Measurements from ENCODE around the gene MBD3L2B. TPM values are rescaled to one million over a fixed set of nuclear protein-coding genes. Genes with fewer than 3 reads are reported as not detected.
"Not testable (repeated sequence)": the region's sequence is repeated elsewhere in the genome, so short reads cannot be mapped to it uniquely, and the experiment has no call there.

The MBD3L2B gene
- total RNA-seq, 2 donors from 2014 or later = not detected

GRCh38 chr19:7054635-7055368 is 33.6 kb upstream of the MBD3L2B start:
- H3K27me3 Mint-ChIP-seq (ENCODE audit: insufficient read depth); H3K9me3 Mint-ChIP-seq; H3K27ac ChIP-seq (ENCODE audit: low read depth, low read length); DNase-seq; H3K4me3 ChIP-seq (ENCODE audit: low read length); H3K27ac Mint-ChIP-seq; H3K4me1 ChIP-seq (ENCODE audit: control insufficient read depth, insufficient read depth, low read length); H3K36me3 Mint-ChIP-seq (ENCODE audit: low read depth); H3K9me3 ChIP-seq (ENCODE audit: control insufficient read depth, low read length); H3K4me1 Mint-ChIP-seq; H3K4me3 Mint-ChIP-seq; H3K27me3 ChIP-seq (ENCODE audit: control insufficient read depth, insufficient read depth, low read length, poor library complexity, severe bottlenecking); H3K9ac ChIP-seq (ENCODE audit: extremely low read depth, low read length, poor library complexity, severe bottlenecking); H3K36me3 ChIP-seq (ENCODE audit: control insufficient read depth, insufficient read depth, low read length): not testable (repeated sequence)
- WGBS, 2 experiments (ENCODE audit: insufficient coverage in 1 of 2, insufficient read length in 1 of 2) = 89 to 90% methylated on average over 4 to 5 of the region's 14 CpGs

- H3K36me3 ChIP-seq (ENCODE audit: control insufficient read depth, insufficient read depth, low read length); H3K27me3 Mint-ChIP-seq (ENCODE audit: insufficient read depth); H3K9ac ChIP-seq (ENCODE audit: extremely low read depth, low read length, poor library complexity, severe bottlenecking); H3K4me1 Mint-ChIP-seq; H3K27ac Mint-ChIP-seq; H3K4me3 ChIP-seq (ENCODE audit: low read length); H3K9me3 ChIP-seq (ENCODE audit: control insufficient read depth, low read length); H3K27me3 ChIP-seq (ENCODE audit: control insufficient read depth, insufficient read depth, low read length, poor library complexity, severe bottlenecking); H3K36me3 Mint-ChIP-seq (ENCODE audit: low read depth); H3K27ac ChIP-seq (ENCODE audit: low read depth, low read length); DNase-seq; H3K4me3 Mint-ChIP-seq; H3K4me1 ChIP-seq (ENCODE audit: control insufficient read depth, insufficient read depth, low read length); H3K9me3 Mint-ChIP-seq: not testable (repeated sequence)
- 90% methylated on average over 2 of the region's 7 CpGs; no CpG with 5 or more reads in 1 of the 2 experiments for WGBS, 2 experiments (ENCODE audit: insufficient coverage in 1 of 2, insufficient read length in 1 of 2)
Measured at GRCh38 chr19:7052896-7053295, 31.7 kb upstream of the MBD3L2B start.

DNA sequence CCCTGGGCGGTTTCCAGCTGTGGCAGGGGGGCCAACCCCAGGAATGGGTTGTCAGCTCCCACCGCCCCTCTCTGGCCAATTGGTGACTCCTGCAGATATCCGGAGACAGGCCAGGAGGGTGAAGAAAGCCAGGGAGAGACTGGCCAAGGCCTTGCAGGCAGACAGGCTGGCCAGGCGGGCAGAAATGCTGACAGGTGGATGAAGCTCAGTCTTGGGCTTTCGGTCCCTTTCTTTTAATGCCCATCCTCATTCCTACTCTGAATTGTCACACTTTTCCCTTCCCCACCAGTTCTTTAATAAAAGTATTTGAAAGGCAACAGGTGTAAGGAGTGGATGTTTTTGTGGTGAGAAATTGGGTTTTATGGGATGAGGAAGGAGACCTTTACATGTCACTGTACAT is 30.2 kb upstream of the MBD3L2B start:
- H3K27me3 Mint-ChIP-seq (ENCODE audit: insufficient read depth); H3K9me3 ChIP-seq (ENCODE audit: control insufficient read depth, low read length); H3K4me3 ChIP-seq (ENCODE audit: low read length); H3K36me3 ChIP-seq (ENCODE audit: control insufficient read depth, insufficient read depth, low read length); H3K27ac Mint-ChIP-seq; H3K9ac ChIP-seq (ENCODE audit: extremely low read depth, low read length, poor library complexity, severe bottlenecking); H3K4me3 Mint-ChIP-seq; H3K4me1 ChIP-seq (ENCODE audit: control insufficient read depth, insufficient read depth, low read length); H3K27ac ChIP-seq (ENCODE audit: low read depth, low read length); H3K27me3 ChIP-seq (ENCODE audit: control insufficient read depth, insufficient read depth, low read length, poor library complexity, severe bottlenecking); H3K9me3 Mint-ChIP-seq; H3K36me3 Mint-ChIP-seq (ENCODE audit: low read depth); DNase-seq; H3K4me1 Mint-ChIP-seq: not testable (repeated sequence)
- no CpG with 5 or more reads among the region's 5 CpGs for WGBS, 2 experiments (ENCODE audit: insufficient coverage in 1 of 2, insufficient read length in 1 of 2)

DNA sequence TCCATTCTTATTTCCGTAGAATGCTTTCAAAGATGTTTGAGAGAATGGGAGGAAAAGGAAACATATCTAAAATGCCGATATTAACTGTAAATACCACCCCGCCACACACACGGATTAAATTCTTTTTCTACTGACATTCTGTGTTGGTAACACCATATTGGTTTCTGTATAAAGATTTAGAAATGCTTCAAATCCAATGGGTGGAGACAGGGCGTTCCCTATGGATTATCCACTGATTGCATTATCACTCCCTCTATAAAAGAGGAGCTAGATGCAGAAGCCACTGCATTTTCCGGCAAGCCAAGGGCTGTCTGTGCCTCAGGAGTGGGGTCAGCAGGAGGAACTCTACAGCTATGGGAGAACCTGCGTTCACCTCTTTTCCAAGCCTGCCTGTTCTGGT is 27.8 kb upstream of the MBD3L2B start, which contains the start of gene MBD3L2:
Gene MBD3L2, plus strand, starts transcription at position 301 of the 400 bp plus-strand sequence. Its CDS starts 53 bp downstream, at position 354.
- H3K9ac ChIP-seq (ENCODE audit: extremely low read depth, low read length, poor library complexity, severe bottlenecking); DNase-seq; H3K9me3 Mint-ChIP-seq; H3K27ac ChIP-seq (ENCODE audit: low read depth, low read length); H3K27me3 Mint-ChIP-seq (ENCODE audit: insufficient read depth); H3K27ac Mint-ChIP-seq; H3K9me3 ChIP-seq (ENCODE audit: control insufficient read depth, low read length); H3K27me3 ChIP-seq (ENCODE audit: control insufficient read depth, insufficient read depth, low read length, poor library complexity, severe bottlenecking); H3K36me3 Mint-ChIP-seq (ENCODE audit: low read depth); H3K4me1 ChIP-seq (ENCODE audit: control insufficient read depth, insufficient read depth, low read length); H3K36me3 ChIP-seq (ENCODE audit: control insufficient read depth, insufficient read depth, low read length); H3K4me1 Mint-ChIP-seq; H3K4me3 Mint-ChIP-seq; H3K4me3 ChIP-seq (ENCODE audit: low read length): not testable (repeated sequence)
- WGBS, 2 experiments (ENCODE audit: insufficient coverage in 1 of 2, insufficient read length in 1 of 2) = no CpG with 5 or more reads among the region's 7 CpGs

GRCh38 chr19:7041563-7041962 is 20.3 kb upstream of the MBD3L2B start:
- not testable (repeated sequence) for H3K36me3 ChIP-seq (ENCODE audit: control insufficient read depth, insufficient read depth, low read length); DNase-seq; H3K4me3 ChIP-seq (ENCODE audit: low read length); H3K27ac ChIP-seq (ENCODE audit: low read depth, low read length); H3K4me3 Mint-ChIP-seq; H3K9ac ChIP-seq (ENCODE audit: extremely low read depth, low read length, poor library complexity, severe bottlenecking); H3K9me3 ChIP-seq (ENCODE audit: control insufficient read depth, low read length); H3K27ac Mint-ChIP-seq; H3K27me3 Mint-ChIP-seq (ENCODE audit: insufficient read depth); H3K4me1 Mint-ChIP-seq; H3K27me3 ChIP-seq (ENCODE audit: control insufficient read depth, insufficient read depth, low read length, poor library complexity, severe bottlenecking); H3K4me1 ChIP-seq (ENCODE audit: control insufficient read depth, insufficient read depth, low read length); H3K36me3 Mint-ChIP-seq (ENCODE audit: low read depth); H3K9me3 Mint-ChIP-seq
- WGBS, 2 experiments (ENCODE audit: insufficient coverage in 1 of 2, insufficient read length in 1 of 2) = no CpG with 5 or more reads among the region's 2 CpGs

- no CpG with 5 or more reads among the region's 9 CpGs for WGBS, 2 experiments (ENCODE audit: insufficient coverage in 1 of 2, insufficient read length in 1 of 2)
- not testable (repeated sequence) for DNase-seq; H3K36me3 Mint-ChIP-seq (ENCODE audit: low read depth); H3K4me3 Mint-ChIP-seq; H3K36me3 ChIP-seq (ENCODE audit: control insufficient read depth, insufficient read depth, low read length); H3K9me3 Mint-ChIP-seq; H3K4me1 Mint-ChIP-seq; H3K9ac ChIP-seq (ENCODE audit: extremely low read depth, low read length, poor library complexity, severe bottlenecking); H3K4me1 ChIP-seq (ENCODE audit: control insufficient read depth, insufficient read depth, low read length); H3K27me3 Mint-ChIP-seq (ENCODE audit: insufficient read depth); H3K9me3 ChIP-seq (ENCODE audit: control insufficient read depth, low read length); H3K27me3 ChIP-seq (ENCODE audit: control insufficient read depth, insufficient read depth, low read length, poor library complexity, severe bottlenecking); H3K27ac Mint-ChIP-seq; H3K27ac ChIP-seq (ENCODE audit: low read depth, low read length); H3K4me3 ChIP-seq (ENCODE audit: low read length)
Measured at GRCh38 chr19:7040079-7040478, 18.8 kb upstream of the MBD3L2B start, which contains the start of gene MBD3L4. Gene MBD3L4 (minus strand): TSS chr19:7040179. CDS start chr19:7040144, 35 bp downstream.

- not testable (repeated sequence) for H3K27ac ChIP-seq (ENCODE audit: low read depth, low read length); DNase-seq; H3K36me3 Mint-ChIP-seq (ENCODE audit: low read depth); H3K27me3 Mint-ChIP-seq (ENCODE audit: insufficient read depth); H3K9ac ChIP-seq (ENCODE audit: extremely low read depth, low read length, poor library complexity, severe bottlenecking); H3K9me3 ChIP-seq (ENCODE audit: control insufficient read depth, low read length); H3K4me1 ChIP-seq (ENCODE audit: control insufficient read depth, insufficient read depth, low read length); H3K36me3 ChIP-seq (ENCODE audit: control insufficient read depth, insufficient read depth, low read length); H3K4me1 Mint-ChIP-seq; H3K4me3 ChIP-seq (ENCODE audit: low read length); H3K4me3 Mint-ChIP-seq; H3K9me3 Mint-ChIP-seq; H3K27me3 ChIP-seq (ENCODE audit: control insufficient read depth, insufficient read depth, low read length, poor library complexity, severe bottlenecking); H3K27ac Mint-ChIP-seq
- WGBS, 2 experiments (ENCODE audit: insufficient coverage in 1 of 2, insufficient read length in 1 of 2) = no CpG with 5 or more reads among the region's 9 CpGs
Measured at GRCh38 chr19:7030278-7030677, 9.0 kb upstream of the MBD3L2B start, which contains the start of gene MBD3L5. Gene MBD3L5 (plus strand): TSS chr19:7030578. CDS start chr19:7030612, 34 bp downstream.
